Measurements from ENCODE around the gene SHFL. TPM values are rescaled to one million over a fixed set of nuclear protein-coding genes. Genes with fewer than 3 reads are reported as not detected.

SHFL gene
- total and polyA plus RNA-seq, 2 of the 8 experiments (the other 6 are each of a cell fraction or from before 2014, with no cell fraction given) = 25.3 to 37.1 TPM

DNA sequence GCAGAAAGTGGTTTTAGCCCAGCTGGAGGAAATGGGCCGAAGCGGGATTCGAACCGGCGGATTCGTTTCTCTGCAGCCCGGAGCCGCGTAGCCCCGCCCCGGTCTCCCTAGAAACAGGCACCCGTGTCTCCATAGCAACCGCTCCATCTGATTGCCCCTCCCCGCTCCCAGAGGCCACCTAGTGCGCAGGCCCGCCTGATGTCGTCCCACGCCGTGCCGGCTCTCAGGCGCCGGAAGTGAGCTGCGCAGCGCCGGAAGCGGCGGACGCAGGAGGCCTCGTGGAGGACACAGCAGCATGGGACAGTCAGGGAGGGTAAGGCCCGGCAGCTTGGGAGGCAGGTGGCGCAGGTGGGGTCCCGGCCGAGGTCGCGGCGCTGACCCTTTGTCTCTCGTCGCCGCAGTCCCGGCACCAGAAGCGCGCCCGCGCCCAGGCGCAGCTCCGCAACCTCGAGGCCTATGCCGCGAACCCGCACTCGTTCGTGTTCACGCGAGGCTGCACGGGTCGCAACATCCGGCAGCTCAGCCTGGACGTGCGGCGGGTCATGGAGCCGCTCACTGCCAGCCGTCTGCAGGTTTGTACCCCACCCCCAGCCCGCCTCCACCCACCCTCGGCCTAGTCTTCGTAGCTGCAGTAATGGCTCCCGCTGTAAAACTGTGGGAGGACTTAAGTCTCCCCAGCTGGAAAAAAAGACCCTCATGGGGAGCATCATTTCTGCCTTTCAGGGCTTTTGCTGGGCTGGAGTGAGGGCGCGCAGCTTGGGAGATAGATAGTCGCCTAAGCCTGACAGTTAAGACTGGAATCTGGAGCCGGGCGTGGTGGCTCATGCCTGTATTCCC, 20.2 kb downstream of the SHFL start, which contains the start of gene PPAN (continued):
- TF ChIP-seq, protein P1, sequence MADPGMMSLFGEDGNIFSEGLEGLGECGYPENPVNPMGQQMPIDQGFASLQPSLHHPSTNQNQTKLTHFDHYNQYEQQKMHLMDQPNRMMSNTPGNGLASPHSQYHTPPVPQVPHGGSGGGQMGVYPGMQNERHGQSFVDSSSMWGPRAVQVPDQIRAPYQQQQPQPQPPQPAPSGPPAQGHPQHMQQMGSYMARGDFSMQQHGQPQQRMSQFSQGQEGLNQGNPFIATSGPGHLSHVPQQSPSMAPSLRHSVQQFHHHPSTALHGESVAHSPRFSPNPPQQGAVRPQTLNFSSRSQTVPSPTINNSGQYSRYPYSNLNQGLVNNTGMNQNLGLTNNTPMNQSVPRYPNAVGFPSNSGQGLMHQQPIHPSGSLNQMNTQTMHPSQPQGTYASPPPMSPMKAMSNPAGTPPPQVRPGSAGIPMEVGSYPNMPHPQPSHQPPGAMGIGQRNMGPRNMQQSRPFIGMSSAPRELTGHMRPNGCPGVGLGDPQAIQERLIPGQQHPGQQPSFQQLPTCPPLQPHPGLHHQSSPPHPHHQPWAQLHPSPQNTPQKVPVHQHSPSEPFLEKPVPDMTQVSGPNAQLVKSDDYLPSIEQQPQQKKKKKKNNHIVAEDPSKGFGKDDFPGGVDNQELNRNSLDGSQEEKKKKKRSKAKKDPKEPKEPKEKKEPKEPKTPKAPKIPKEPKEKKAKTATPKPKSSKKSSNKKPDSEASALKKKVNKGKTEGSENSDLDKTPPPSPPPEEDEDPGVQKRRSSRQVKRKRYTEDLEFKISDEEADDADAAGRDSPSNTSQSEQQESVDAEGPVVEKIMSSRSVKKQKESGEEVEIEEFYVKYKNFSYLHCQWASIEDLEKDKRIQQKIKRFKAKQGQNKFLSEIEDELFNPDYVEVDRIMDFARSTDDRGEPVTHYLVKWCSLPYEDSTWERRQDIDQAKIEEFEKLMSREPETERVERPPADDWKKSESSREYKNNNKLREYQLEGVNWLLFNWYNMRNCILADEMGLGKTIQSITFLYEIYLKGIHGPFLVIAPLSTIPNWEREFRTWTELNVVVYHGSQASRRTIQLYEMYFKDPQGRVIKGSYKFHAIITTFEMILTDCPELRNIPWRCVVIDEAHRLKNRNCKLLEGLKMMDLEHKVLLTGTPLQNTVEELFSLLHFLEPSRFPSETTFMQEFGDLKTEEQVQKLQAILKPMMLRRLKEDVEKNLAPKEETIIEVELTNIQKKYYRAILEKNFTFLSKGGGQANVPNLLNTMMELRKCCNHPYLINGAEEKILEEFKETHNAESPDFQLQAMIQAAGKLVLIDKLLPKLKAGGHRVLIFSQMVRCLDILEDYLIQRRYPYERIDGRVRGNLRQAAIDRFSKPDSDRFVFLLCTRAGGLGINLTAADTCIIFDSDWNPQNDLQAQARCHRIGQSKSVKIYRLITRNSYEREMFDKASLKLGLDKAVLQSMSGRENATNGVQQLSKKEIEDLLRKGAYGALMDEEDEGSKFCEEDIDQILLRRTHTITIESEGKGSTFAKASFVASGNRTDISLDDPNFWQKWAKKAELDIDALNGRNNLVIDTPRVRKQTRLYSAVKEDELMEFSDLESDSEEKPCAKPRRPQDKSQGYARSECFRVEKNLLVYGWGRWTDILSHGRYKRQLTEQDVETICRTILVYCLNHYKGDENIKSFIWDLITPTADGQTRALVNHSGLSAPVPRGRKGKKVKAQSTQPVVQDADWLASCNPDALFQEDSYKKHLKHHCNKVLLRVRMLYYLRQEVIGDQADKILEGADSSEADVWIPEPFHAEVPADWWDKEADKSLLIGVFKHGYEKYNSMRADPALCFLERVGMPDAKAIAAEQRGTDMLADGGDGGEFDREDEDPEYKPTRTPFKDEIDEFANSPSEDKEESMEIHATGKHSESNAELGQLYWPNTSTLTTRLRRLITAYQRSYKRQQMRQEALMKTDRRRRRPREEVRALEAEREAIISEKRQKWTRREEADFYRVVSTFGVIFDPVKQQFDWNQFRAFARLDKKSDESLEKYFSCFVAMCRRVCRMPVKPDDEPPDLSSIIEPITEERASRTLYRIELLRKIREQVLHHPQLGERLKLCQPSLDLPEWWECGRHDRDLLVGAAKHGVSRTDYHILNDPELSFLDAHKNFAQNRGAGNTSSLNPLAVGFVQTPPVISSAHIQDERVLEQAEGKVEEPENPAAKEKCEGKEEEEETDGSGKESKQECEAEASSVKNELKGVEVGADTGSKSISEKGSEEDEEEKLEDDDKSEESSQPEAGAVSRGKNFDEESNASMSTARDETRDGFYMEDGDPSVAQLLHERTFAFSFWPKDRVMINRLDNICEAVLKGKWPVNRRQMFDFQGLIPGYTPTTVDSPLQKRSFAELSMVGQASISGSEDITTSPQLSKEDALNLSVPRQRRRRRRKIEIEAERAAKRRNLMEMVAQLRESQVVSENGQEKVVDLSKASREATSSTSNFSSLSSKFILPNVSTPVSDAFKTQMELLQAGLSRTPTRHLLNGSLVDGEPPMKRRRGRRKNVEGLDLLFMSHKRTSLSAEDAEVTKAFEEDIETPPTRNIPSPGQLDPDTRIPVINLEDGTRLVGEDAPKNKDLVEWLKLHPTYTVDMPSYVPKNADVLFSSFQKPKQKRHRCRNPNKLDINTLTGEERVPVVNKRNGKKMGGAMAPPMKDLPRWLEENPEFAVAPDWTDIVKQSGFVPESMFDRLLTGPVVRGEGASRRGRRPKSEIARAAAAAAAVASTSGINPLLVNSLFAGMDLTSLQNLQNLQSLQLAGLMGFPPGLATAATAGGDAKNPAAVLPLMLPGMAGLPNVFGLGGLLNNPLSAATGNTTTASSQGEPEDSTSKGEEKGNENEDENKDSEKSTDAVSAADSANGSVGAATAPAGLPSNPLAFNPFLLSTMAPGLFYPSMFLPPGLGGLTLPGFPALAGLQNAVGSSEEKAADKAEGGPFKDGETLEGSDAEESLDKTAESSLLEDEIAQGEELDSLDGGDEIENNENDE (IDR thresholded peaks at IDR 0.05; ENCODE audit: insufficient replicate concordance, low read length) = no peak
- TF ChIP-seq POLR2AphosphoS5 (IDR thresholded peaks at IDR 0.05; ENCODE audit: low read depth, low read length) (peak; percentile 96), POLR2A (IDR thresholded peaks at IDR 0.05; ENCODE audit: control extremely low read depth in 1 of 2, low read depth in 2 of 2, low read length in 2 of 2) (peak in 1 of 2 experiments; percentile 95; a peak in 2 of 3 replicates), NANOG (IDR thresholded peaks at IDR 0.05; ENCODE audit: insufficient read depth, low read depth, low read length, poor library complexity, severe bottlenecking) (no peak), FOSL1 (IDR thresholded peaks at IDR 0.05; ENCODE audit: insufficient read depth, low read depth, low read length) (no peak), RAD21 (IDR thresholded peaks at IDR 0.05 in 1 of 2, conservative IDR thresholded peaks at IDR 0.05 in 1 of 2; ENCODE audit: low read depth in 2 of 2, low read length in 2 of 2) (no peak), HDAC6 (IDR thresholded peaks at IDR 0.05; ENCODE audit: low read depth, low read length) (no peak), ZNF274 (IDR thresholded peaks at IDR 0.05; ENCODE audit: borderline replicate concordance, extremely low read depth, low read length) (no peak), JUND (IDR thresholded peaks at IDR 0.05; ENCODE audit: low read length) (peak; percentile 42; the same call in 1 of the 2 replicates), BCL11A (IDR thresholded peaks at IDR 0.05; ENCODE audit: low read depth in 2 of 2, low read length in 2 of 2) (no peak)
